Measurements from ENCODE around the gene BLOC1S3.

BLOC1S3 gene

GRCh38 chr19:45150180-45150579 is 28.4 kb upstream of the BLOC1S3 start:
- Histone ChIP-seq H3K9ac (ENCODE audit: low read length) (no peak overlapping the region), H3K4me1 (ENCODE audit: insufficient read depth, low read length, severe bottlenecking) (no peaks in the 10 kb centered on the region), H2AFZ (ENCODE audit: low read length) (no peak overlapping the region), H3K4me3 (ENCODE audit: low read depth, low read length, poor library complexity, severe bottlenecking) (no peak overlapping the region), H3F3A (ENCODE audit: insufficient read depth, low read length) (no peaks in the 10 kb centered on the region), H3K79me2 (ENCODE audit: insufficient read depth, low read length) (no peaks in the 10 kb centered on the region), H4K20me1 (ENCODE audit: insufficient read depth, low read length) (no peaks in the 10 kb centered on the region), H3K27ac (ENCODE audit: low read depth, low read length, poor library complexity, severe bottlenecking) (no peak overlapping the region), H3K4me2 (ENCODE audit: low read length) (no peak overlapping the region), H3K27me3 (ENCODE audit: insufficient read depth, low read length) (no peaks in the 10 kb centered on the region), H3K36me3 (ENCODE audit: insufficient read depth, low read length) (peaks cover 7% of the 10 kb centered on the region; the same call in 1 of the 2 replicates), H3K9me2 (ENCODE audit: low read depth, low read length) (no peaks in the 10 kb centered on the region), H3K9me3 (ENCODE audit: low read length) (no peaks in the 10 kb centered on the region)
- TF ChIP-seq EZH2 (IDR thresholded peaks at IDR 0.05; ENCODE audit: borderline replicate concordance, low read length) (no peak), CTCF (IDR thresholded peaks at IDR 0.05; ENCODE audit: low read length) (no peak)

GRCh38 chr19:45150751-45151281 is 27.8 kb upstream of the BLOC1S3 start:
- Histone ChIP-seq H3K9me2 (ENCODE audit: low read depth, low read length) (no peaks in the 10 kb centered on the region), H3K9ac (ENCODE audit: low read length) (no peak overlapping the region), H3K9me3 (ENCODE audit: low read length) (no peaks in the 10 kb centered on the region), H3F3A (ENCODE audit: insufficient read depth, low read length) (no peaks in the 10 kb centered on the region), H3K79me2 (ENCODE audit: insufficient read depth, low read length) (no peaks in the 10 kb centered on the region), H3K27ac (ENCODE audit: low read depth, low read length, poor library complexity, severe bottlenecking) (no peak overlapping the region), H2AFZ (ENCODE audit: low read length) (no peak overlapping the region), H3K4me3 (ENCODE audit: low read depth, low read length, poor library complexity, severe bottlenecking) (no peak overlapping the region), H3K27me3 (ENCODE audit: insufficient read depth, low read length) (no peaks in the 10 kb centered on the region), H3K36me3 (ENCODE audit: insufficient read depth, low read length) (peaks cover 5% of the 10 kb centered on the region; the same call in 1 of the 2 replicates), H3K4me2 (ENCODE audit: low read length) (no peak overlapping the region), H4K20me1 (ENCODE audit: insufficient read depth, low read length) (no peaks in the 10 kb centered on the region), H3K4me1 (ENCODE audit: insufficient read depth, low read length, severe bottlenecking) (no peaks in the 10 kb centered on the region)
- no peak for TF ChIP-seq EZH2 (IDR thresholded peaks at IDR 0.05; ENCODE audit: borderline replicate concordance, low read length)
- TF ChIP-seq CTCF (IDR thresholded peaks at IDR 0.05; ENCODE audit: low read length): no peak

GRCh38 chr19:45151320-45151719 is 27.3 kb upstream of the BLOC1S3 start:
- Histone ChIP-seq H2AFZ (ENCODE audit: low read length) (no peak overlapping the region), H4K20me1 (ENCODE audit: insufficient read depth, low read length) (no peaks in the 10 kb centered on the region), H3K9ac (ENCODE audit: low read length) (no peak overlapping the region), H3K36me3 (ENCODE audit: insufficient read depth, low read length) (peaks cover 2% of the 10 kb centered on the region; the same call in 1 of the 2 replicates), H3K4me2 (ENCODE audit: low read length) (no peak overlapping the region), H3K4me3 (ENCODE audit: low read depth, low read length, poor library complexity, severe bottlenecking) (no peak overlapping the region), H3K9me2 (ENCODE audit: low read depth, low read length) (no peaks in the 10 kb centered on the region), H3K79me2 (ENCODE audit: insufficient read depth, low read length) (no peaks in the 10 kb centered on the region), H3K9me3 (ENCODE audit: low read length) (no peaks in the 10 kb centered on the region), H3K27ac (ENCODE audit: low read depth, low read length, poor library complexity, severe bottlenecking) (no peak overlapping the region), H3K4me1 (ENCODE audit: insufficient read depth, low read length, severe bottlenecking) (no peaks in the 10 kb centered on the region), H3K27me3 (ENCODE audit: insufficient read depth, low read length) (no peaks in the 10 kb centered on the region), H3F3A (ENCODE audit: insufficient read depth, low read length) (no peaks in the 10 kb centered on the region)
- TF ChIP-seq EZH2 (IDR thresholded peaks at IDR 0.05; ENCODE audit: borderline replicate concordance, low read length) (no peak), CTCF (IDR thresholded peaks at IDR 0.05; ENCODE audit: low read length) (no peak)

Measured in OCI-LY1 (cell line).